DMS53 (cell line): Measurements from ENCODE around the gene DERL2.

Source experiments
- DNase-seq: peaks from one replicate; lab custom pipeline; 2025; lab: John Stamatoyannopoulos, UW

Gene DERL2

DNA sequence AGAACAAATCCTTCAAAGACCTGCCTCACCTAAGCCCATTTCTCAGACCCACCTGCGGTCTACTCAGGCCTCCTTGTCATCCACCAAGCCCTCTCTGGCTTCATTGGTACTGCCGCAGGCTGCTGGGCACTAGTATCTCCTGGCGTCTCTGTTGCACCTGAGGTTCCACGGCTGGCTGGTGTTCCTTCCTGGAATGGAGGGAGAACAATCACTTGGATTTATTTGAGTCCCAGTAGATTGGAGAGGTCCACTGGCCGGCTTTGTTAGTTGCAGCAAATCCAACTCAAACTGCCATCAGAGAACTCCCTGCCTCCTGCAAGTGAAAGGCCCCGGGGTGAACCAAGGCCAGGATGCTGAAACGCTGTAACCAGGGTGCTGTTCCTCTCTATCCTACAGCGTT lies 15.7 kb upstream of the DERL2 start:
- DNase-seq: no peak

DNA sequence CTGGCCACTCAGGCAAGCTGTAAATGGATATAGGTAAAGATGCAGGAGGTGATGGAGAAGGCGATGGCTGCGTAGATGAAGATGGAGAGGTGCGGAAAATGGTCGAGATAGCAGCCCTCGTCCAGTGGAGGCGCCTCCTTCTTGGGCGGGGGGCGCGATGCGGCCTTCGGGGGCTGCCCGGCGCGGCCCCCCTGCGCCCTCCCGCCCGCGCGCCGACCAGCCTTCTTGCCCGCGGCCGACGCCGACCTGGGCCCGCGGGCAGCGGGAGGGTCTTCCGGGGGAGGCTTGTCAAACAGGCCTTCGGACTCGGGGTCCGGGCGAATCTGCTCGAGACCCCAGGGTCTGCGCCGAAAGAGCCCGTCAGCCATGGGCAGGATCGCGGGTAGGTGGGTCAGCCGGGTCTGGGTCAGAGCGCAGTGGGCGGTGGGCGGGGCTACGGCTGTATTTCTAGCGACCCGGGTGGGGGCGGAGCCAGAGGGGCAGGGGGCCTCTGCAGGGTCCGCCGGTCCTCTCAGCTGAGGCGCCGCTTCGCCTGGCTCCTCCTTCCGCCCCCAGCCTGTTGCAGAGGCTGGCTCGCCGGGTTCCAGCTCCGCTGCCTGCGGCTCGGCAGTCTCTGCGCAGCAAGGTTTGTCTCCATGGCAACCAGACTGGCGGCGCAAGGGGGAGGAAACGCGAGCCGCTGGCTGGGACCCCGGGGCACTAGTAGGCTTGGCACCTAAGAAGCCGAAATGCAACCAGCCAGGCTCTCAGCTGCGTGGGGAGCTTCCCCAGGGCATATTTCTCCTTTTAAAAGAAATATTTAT lies 14.8 kb upstream of the DERL2 start:
- DNase-seq: peak; percentile 84

DNA sequence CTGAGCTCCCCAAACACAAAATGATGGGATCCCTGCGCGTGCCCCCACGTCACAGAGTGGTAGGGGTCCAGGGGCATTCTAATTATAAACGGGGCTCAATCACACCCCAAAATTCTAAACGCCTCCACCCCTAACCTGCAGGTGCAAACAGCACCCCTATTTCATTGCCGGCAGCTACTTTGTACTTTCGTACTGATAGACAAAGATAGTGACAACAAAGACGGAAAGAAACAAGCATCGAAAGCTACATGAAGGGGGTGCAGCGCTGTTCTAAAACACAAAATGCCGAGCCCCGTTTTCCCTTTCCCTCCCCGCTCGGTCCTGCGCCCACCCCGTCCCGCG lies 14.2 kb upstream of the DERL2 start:
- no peak for DNase-seq

DNA sequence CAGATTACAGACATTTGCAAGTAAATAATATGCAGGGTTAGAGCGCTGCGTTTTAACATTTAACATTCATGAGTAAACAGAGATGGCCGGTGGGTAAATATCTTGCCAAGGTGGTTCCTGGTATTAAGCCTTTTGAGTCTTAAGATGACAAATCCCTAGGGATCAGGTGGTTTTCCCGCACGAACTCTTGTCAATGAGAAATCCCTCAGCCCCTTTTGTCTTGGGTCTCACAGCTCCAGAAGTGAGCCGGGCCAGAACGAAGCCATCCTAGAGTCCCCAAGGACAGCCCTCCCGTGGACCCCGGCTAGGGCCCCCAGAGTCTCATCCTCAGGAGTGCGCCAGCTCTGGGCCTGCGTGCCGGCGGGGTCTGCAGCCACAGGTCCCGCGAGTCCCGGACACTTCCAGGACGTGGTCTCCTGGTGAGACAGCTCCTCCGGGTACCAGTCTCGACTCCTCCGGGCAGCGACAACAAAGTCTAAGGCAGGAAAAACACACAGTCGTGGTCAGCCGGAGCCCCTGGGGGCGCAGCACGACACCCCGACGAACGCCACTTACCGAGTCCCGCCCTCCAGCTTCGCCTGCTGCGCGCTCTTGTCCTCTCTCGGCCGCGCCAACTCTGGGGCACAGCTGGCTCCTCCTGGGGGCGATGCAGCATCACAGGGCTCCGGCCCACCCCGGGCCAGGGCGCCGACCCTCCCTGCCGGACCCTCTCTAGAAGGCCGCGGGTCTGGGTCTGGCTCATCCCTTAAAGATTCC lies 13.7 kb upstream of the DERL2 start:
- DNase-seq: peak; percentile 5

DNA sequence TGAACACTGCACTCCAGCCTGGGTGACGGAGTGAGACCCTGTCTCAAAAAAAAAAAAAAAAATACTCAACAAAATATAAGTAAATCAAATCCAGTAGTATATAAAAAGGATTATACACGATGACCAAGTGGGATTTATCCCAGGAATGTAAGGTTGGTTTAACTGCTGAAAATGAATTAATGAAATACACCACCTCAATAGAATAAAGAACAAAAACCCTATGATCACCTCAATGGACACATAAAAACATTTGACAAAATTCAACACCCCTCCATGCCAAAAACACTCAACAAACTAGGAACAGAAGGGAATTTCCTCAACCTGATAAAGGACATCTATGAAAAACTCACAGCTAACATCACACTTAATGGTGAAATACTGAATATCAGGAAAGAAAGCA lies 7.0 kb upstream of the DERL2 start:
- DNase-seq: no peak

DNA sequence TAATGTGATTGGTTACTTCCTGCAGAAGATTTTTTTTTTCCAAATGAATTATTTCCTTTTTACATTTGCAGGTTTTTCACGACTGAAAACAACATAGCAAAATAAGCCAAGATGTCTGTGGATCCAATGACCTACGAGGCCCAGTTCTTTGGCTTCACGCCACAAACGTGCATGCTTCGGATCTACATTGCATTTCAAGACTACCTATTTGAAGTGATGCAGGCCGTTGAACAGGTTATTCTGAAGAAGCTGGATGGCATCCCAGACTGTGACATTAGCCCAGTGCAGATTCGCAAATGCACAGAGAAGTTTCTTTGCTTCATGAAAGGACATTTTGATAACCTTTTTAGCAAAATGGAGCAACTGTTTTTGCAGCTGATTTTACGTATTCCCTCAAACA lies 2.8 kb upstream of the DERL2 start:
- DNase-seq: no peak

DNA sequence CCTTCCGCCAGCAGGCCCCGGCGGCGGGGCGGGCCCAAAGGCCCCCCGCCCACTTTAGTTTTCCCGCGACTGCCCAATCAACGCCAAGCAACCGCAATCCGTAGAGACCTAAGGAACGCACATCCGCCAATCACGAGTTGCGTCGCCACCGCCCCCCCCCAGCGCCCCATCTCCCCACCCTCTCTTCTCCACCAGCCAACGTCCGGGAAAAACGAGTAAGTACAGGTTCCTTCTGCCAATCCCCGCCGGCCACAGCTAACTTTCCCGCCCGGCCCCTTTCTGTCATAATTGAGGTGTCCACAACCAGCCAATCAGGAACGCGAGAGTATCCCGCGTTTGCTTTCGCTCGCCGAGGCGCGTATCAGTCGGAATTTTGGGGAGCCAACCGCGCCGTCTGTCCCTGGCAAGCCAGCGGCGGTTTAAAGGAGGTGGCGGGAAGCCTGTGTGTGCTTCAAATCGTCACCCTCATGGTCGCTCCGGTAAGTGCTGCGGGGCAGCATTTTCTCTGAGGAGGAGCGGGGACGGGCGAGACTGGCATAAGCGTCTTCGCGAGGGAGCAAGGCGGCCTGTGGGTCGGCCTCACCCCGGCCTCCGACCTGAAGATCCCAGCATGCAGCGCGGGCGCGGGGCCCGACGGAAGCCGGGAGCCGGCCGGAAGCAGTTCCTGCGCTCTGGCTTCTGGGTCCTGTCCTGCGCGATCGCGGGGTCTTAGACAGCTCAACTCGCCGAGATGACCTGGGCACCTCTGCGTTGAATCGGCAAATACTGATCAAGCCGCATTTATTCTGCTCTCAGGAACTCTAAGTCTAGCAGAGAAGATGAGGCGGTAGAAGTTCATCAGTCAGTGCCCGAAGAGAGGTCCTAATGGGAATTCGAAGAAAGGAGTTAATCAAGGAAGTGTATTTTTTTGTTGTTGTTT lies 487 bp upstream of the DERL2 start, which contains the start of gene MIS12:
TSS of gene MIS12 (plus strand) at position 361 of the 919 bp plus-strand sequence. CDS start 2,297 bp downstream, outside the sequence.
- peak; percentile 98 for DNase-seq

DNA sequence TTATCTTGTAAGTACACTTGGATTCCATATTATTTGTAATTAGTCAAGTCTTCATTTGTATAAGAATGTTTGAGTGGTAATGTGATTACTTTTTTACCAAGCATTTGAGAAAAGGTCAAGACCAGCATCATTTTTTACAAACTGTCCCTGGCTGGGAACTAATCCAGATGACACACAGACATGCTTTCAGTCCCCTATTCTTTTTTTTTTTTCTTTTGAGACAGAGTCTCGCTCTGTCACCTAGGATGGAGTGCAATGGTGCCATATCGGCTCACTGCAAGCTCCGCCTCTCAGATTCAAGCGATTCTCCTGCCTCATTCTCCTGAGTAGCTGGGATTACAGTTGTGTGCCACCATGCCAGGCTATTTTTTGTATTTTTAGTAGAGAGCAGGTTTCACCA lies 4.5 kb downstream of the DERL2 start:
- no peak for DNase-seq

DNA sequence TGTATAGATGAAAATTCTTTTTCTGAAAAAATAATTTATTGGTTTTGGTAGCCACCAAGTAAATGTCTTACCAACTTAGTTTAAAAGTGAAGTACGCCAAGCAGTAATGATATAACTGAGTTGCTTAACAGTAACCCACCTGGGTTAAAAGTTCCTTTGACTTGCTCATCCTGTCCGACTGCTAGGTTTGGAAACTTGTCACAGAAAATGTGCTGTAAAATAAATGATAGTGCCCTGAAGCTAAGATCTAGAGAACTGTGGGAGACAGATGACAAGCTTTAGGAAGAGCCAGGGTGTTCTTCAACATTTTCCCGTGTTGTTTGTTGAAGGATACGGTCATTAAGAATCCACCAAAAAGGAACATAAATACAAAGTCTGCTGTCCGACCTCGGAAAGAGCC lies 5.0 kb downstream of the DERL2 start:
- DNase-seq: no peak

DNA sequence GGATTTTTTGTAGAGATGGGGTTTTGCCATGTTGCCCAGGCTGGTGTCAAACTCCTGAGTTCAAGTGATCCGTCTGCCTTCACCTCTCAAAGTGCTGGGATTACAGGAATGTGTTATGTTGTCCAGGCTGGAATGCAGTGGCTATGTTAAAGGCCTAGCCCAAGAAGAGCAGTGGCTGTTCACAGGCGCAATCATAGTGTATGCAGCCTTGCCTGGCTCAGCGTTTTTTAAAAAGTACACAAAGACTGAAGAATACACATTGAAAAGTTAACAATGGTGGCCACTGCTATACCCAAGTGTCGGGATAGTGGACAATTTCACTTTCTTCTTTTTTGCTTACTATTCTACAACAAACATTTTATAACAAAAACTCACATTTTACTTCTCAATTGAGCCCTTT lies 7.0 kb downstream of the DERL2 start:
- no peak for DNase-seq

DNA sequence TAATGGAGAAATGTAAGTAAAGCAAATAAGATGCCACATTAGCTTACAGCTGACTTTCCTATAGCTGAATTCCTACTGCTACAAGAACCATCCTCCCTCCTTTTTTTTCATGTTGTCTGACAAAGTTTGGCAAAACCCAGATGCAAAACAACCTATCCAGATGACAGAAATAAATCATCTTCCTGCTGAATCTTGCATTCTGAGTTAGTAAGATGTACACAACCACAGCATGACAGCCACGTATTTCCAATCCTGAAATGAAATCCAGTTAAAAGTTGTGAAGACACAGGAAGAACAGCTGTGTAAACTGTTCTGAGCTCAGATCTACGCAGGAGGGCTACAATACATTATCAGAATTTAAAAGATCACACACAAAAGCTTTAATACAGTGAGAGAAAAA lies 12.1 kb downstream of the DERL2 start:
- DNase-seq: no peak

DNA sequence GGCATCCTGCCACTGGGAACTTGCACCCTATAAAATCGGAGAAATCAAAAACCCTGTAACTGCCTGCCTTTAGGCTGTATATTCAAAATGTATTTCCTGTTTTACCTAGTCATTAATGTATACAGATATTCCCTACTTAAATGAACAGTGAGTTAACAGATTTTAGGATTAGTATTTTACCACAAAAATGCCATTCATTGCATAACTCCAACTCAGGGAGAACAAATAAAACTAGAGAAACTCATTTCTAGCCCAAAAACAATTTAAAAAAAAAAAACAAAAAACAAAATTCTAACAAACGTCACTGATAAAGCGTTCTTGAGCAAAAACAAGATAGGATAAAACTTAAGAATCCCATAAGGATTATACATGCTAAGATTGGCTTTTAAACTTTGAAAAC lies 13.5 kb downstream of the DERL2 start:
- no peak for DNase-seq

DNA sequence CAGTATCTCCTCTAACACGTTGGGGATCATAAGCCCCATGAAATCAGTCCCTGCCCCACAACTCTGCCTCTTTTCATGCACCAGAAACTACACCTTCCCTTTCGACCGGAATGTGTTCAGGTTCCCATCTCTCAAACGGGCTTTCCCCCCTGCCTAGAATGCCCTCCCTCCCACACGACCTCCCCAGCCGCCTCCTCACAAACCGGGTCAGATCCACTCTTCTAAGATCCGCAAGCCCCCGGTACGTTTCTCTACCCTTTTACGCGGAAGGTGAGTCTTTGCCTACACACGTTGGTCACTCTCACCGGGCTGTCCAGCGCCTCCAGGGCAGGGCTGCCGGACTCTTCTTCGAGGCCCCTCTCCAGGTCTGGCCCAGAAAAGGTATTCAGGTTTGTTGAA lies 17.9 kb downstream of the DERL2 start:
- DNase-seq: no peak

DNA sequence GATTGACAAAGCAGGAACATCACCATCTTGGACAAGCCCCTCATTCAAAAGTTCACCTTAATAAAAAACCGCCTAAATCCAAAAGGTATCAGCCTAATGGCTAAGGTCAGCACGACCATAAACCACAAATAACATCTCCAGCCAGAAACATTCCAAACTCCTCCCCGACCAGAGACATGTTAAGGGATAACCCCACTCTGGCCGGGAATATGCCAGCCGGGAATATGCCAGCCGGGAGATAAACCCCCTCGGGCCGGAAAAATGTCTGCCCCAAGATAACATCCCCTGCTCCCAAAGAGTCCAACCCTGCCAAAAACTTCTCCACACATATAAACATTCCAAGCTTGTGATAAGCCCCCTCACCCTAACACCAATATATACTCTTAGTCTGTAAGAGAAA lies 18.6 kb downstream of the DERL2 start:
- no peak for DNase-seq

DNA sequence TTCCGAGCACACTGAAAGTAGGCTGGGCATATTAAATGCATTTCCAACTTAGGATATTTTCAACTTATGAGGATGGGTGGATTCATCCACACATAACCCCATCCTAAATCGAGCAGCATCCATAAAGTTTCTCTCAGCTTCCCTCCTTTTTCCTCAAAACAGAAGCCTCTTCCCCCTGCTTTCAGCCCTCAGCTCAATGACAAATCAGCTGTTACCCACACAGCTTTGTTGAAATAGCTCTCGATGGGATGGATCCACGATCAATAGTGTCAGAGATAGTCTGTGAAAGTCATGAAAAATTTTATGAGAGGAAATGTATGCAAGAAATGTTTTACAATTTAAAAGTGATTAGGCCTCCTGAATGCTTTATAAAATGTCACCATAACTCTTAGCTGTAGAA lies 19.7 kb downstream of the DERL2 start:
- DNase-seq: no peak

DNA sequence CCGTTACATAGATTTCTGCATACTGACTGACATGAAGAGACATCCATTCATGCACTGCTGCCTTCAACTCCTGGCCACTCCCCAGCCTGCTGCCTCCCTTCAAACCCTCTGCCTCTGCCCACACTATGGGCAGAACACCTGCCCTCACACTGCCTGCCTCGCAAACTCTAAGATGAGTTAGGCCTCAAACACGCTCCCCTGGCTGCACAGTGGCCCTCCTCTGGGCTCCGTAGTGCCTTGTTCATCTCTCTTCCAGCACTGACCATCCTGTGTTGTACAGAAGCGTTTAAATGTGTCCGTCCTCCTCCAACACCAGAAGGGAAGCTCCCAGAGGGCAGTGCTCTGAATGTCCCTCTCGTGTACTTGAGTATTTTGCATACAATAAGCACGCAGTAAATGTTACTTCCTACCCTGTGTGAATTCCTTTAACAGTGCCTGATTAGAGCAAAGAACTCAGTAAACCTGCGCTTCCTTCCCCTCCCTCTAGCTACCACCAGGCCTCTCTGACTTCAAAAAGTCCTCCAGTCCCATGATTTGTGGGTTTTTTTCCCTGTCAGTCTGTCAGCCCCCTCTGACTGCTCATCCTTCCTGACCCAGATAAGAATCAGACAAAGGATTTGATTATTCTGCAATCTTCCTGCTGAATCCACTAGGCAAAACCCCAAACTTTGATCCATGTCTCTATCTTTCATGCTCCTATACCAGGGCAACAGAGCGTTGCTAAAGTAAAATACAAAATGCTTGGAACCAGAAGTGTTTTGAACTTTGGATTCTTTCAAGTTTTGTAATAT lies 21.1 kb downstream of the DERL2 start:
- no peak for DNase-seq

DNA sequence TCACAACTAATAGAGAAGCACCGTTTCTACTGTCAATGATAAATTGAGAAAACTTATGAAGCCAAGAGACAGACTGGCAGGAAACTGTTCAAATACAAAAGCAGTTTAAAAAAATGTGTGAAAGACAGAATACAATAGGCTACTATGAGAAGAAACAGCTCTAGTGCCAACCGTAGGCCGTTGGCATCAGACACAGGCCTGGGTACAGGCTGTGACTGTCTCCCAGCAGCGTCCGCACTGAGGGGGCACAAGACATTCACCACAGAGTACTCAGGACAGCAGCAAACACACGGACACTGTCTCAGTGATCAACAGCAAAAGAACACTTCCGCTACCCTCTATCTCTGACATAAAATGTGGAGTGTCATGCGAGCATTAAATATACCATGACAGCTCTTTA lies 39.2 kb downstream of the DERL2 start:
- DNase-seq: no peak

DNA sequence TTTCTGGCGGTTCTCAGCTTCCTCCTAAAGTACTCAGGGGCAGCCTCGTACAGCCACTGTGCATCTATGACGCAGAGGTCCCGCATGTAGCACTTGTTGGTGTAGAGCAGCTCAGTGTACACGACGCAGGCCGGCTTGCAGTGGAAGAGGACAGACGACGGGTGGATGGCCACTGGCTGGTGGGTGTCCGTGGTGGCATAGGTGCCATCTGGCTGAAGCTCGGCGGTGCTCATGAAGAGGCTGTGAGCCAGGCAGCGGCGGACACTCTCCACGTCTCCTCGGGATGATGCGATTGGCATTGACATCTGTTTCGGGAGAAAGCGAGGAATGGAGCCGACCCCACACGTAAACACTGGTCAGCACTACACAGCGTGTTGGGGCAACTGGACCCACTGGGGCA lies 41.8 kb downstream of the DERL2 start:
- no peak for DNase-seq

DNA sequence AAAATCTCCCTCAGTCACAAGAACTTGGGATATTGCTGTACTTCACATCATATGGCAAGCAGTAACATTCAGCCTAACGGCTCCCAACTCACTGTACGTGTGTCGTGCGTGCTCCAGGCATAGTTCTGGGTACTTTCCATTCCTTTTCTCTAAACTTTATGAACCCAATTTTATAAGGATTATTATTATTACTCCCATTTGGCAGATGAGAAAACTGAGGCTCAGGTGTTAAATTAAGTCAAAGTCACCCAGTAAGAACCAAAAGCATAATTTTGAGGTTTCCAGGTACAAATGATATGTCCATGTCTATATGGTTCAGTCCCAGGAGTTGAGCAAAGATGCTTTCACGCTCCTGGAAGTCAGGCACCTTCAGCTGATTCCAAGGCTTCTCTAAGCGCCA lies 42.2 kb downstream of the DERL2 start:
- no peak for DNase-seq

DNA sequence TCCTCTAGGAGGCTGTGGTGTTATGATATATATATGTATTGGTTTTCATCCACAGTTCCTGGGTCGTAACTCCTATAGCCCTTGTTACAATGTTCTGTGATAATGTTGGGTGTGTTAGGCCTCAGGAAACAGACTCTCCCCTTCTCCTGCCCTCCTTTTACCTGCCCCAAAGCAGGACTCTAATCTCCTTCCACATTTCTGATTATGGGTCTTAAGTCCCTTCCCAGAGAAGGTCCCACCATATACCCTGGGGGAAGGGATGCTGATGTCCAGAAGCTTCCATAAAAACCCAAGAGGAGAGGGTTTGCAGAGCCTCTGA lies 46.6 kb downstream of the DERL2 start:
- no peak for DNase-seq

DNA sequence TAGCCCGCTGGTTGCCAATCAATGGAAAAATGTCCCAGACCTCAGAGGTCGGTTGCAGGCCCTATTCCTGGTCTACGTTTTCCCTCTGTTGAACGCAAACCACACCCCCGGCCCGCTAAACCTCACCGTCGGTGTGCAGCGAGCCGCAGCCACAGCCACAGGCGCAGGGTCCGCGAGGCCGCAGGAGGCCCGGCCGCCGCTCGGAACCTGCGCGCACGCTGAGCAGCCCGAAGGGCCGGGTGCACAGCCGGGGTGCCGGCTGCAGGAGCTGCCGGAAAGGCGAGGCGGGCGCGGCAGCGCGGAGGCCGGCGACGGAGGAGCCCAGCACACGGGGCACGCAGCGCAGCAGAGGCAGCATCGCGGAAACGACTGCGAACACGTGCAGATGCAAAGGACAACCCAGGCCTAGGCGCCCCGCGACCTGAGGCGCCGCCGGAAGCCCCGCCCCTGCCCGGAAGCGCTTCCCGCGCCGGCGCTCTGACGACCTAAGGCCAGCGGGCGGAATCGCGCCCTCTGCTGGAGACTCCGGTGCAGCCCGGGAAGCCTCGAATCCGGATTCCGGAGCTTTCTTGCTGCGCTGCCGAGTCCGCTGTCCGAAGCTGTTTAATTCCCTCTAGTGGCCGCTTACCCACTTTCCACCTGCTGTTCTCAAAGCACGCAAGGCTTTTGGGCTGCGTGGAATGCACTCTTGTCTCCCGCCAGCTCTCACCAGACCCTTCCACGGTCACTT lies 47.1 kb downstream of the DERL2 start, which contains the start of gene C1QBP:
TSS of gene C1QBP (minus strand) at position 440 of the 730 bp plus-strand sequence. CDS start at position 358, 82 bp downstream.
- peak; percentile 93 for DNase-seq
